Measurements from ENCODE around the gene NBEA. TPM values are rescaled to one million over a fixed set of nuclear protein-coding genes. Genes with fewer than 3 reads are reported as not detected.

The NBEA gene
- total RNA-seq, 1 experiment from 2014 or later = 5.1 TPM

- peak; percentile 80 for DNase-seq (ENCODE audit: low spot score)
- in situ Hi-C loops (cut with HindIII; ENCODE audit: low sequenced_read_pairs) = no loop called here
These were observed 572.9 kb downstream of the NBEA start for GRCh38 chr13:35514801-35515502.

GRCh38 chr13:35518337-35518946, 576.4 kb downstream of the NBEA start:
- in situ Hi-C loops (cut with HindIII; ENCODE audit: low sequenced_read_pairs) = no loop called here
- no peak for DNase-seq (ENCODE audit: low spot score)

- DNase-seq (ENCODE audit: low spot score) = no peak
- in situ Hi-C loops (cut with HindIII; ENCODE audit: low sequenced_read_pairs) = no loop called here
These were observed 582.1 kb downstream of the NBEA start for GRCh38 chr13:35524171-35524570.

GRCh38 chr13:35526577-35526976, 584.5 kb downstream of the NBEA start:
- in situ Hi-C loops (cut with HindIII; ENCODE audit: low sequenced_read_pairs) = no loop called here
- DNase-seq (ENCODE audit: low spot score) = no peak

GRCh38 chr13:35527451-35527850, 585.4 kb downstream of the NBEA start:
- DNase-seq (ENCODE audit: low spot score) = no peak
- in situ Hi-C loops (cut with HindIII; ENCODE audit: low sequenced_read_pairs) = no loop called here

GRCh38 chr13:35530147-35530546, 588.1 kb downstream of the NBEA start:
- in situ Hi-C loops (cut with HindIII; ENCODE audit: low sequenced_read_pairs) = no loop called here
- DNase-seq (ENCODE audit: low spot score) = no peak

GRCh38 chr13:35530581-35530980, 588.5 kb downstream of the NBEA start:
- DNase-seq (ENCODE audit: low spot score) = no peak
- in situ Hi-C loops (cut with HindIII; ENCODE audit: low sequenced_read_pairs) = no loop called here

GRCh38 chr13:35531526-35531925, 589.5 kb downstream of the NBEA start:
- DNase-seq (ENCODE audit: low spot score) = no peak
- in situ Hi-C loops (cut with HindIII; ENCODE audit: low sequenced_read_pairs) = no loop called here

- in situ Hi-C loops (cut with HindIII; ENCODE audit: low sequenced_read_pairs) = no loop called here
- DNase-seq (ENCODE audit: low spot score) = no peak
These were observed 592.3 kb downstream of the NBEA start for GRCh38 chr13:35534343-35534742.

- no peak for DNase-seq (ENCODE audit: low spot score)
These were observed 606.7 kb downstream of the NBEA start for GRCh38 chr13:35548790-35549189.

GRCh38 chr13:35549481-35549880, 607.4 kb downstream of the NBEA start:
- in situ Hi-C loops (cut with HindIII; ENCODE audit: low sequenced_read_pairs) = no loop called here
- DNase-seq (ENCODE audit: low spot score) = no peak

More at GRCh38 chr13:35548790-35549189, 606.7 kb downstream of the NBEA start:
- in situ Hi-C loops (cut with HindIII; ENCODE audit: low sequenced_read_pairs) = no loop called here

GRCh38 chr13:35552172-35552844, 610.2 kb downstream of the NBEA start:
- in situ Hi-C loops (cut with HindIII; ENCODE audit: low sequenced_read_pairs) = no loop called here
- DNase-seq (ENCODE audit: low spot score) = no peak

- in situ Hi-C loops (cut with HindIII; ENCODE audit: low sequenced_read_pairs) = no loop called here
- DNase-seq (ENCODE audit: low spot score) = no peak
These were observed 613.0 kb downstream of the NBEA start for GRCh38 chr13:35554972-35555623.

- in situ Hi-C loops (cut with HindIII; ENCODE audit: low sequenced_read_pairs) = no loop called here
- DNase-seq (ENCODE audit: low spot score) = no peak
These were observed 615.4 kb downstream of the NBEA start for GRCh38 chr13:35557475-35557874.

- no peak for DNase-seq (ENCODE audit: low spot score)
- in situ Hi-C loops (cut with HindIII; ENCODE audit: low sequenced_read_pairs) = no loop called here
These were observed 619.5 kb downstream of the NBEA start for GRCh38 chr13:35561540-35561939.

GRCh38 chr13:35565273-35565672, 623.2 kb downstream of the NBEA start:
- DNase-seq (ENCODE audit: low spot score) = no peak
- in situ Hi-C loops (cut with HindIII; ENCODE audit: low sequenced_read_pairs) = no loop called here

GRCh38 chr13:35566340-35566739, 624.3 kb downstream of the NBEA start:
- DNase-seq (ENCODE audit: low spot score) = no peak
- in situ Hi-C loops (cut with HindIII; ENCODE audit: low sequenced_read_pairs) = no loop called here

- in situ Hi-C loops (cut with HindIII; ENCODE audit: low sequenced_read_pairs) = no loop called here
- DNase-seq (ENCODE audit: low spot score) = no peak
These were observed 625.4 kb downstream of the NBEA start for GRCh38 chr13:35567406-35567980.

GRCh38 chr13:35573639-35574038, 631.6 kb downstream of the NBEA start:
- in situ Hi-C loops (cut with HindIII; ENCODE audit: low sequenced_read_pairs) = no loop called here
- no peak for DNase-seq (ENCODE audit: low spot score)

GRCh38 chr13:35592457-35592856, 650.4 kb downstream of the NBEA start:
- no peak for DNase-seq (ENCODE audit: low spot score)
- in situ Hi-C loops (cut with HindIII; ENCODE audit: low sequenced_read_pairs) = no loop called here

Measured in G401 (cell line).